ENCODE measurements around the gene TTC34. TPM values are rescaled to one million over a fixed set of nuclear protein-coding genes. Genes with fewer than 3 reads are reported as not detected.
"Not testable (repeated sequence)": the region's sequence is repeated elsewhere in the genome, so short reads cannot be mapped to it uniquely, and the experiment has no call there.

The TTC34 gene
- total RNA-seq, 2 experiments from 2014 or later, result 1.5 to 1.6 TPM

DNA sequence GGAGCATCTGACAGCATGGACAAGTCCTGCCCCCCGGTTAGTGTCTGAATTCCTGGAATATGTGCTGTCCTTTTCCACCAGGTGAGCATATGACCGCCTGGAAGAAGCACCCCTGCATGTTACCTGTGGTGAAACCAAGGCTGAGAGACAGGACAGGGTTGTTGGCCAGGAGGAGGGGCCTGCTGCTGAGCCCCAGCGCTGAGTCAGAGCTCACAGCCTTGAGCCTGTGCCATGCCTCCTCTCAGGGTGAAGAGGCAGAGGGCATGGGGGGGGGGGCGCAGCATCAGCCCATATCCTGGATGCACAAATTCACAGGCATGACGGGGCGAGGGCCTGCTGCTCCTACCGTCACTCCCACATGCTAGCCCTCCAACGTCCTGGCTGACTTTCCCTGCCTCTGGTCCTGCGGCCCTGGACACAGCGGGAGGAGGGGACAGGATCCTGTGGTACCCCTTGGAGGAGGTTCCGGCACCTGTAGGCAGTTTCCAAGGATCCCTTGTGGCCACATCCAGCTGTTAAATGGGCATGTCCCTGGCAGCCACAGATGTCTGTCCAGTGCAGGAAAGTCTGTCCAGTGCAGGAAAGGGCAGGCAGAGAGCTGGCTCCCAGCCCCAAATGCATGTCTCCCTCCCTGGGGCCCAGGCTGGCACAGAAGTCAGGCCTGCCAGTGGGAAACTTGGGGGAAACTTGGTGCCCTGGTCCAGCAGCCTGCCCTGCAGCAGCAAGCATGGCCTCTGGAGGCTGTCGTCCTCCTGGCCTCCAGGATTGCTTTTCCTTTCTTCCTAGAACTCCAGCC lies 23.9 kb downstream of the TTC34 start:
- Mint-ChIP-seq H3K9me3 (peaks cover 17% of the 10 kb centered on the region), H3K36me3 (ENCODE audit: low read depth) (no peaks in the 10 kb centered on the region), H3K4me3 (no peak overlapping the region), H3K4me1 (no peaks in the 10 kb centered on the region), H3K27me3 (peaks cover 12% of the 10 kb centered on the region), H3K27ac (no peak overlapping the region)
- POLR2A ChIA-PET, result no interaction called here
- DNase-seq, result no peak
- CTCF ChIA-PET, result no interaction called here

- POLR2A ChIA-PET; CTCF ChIA-PET; H3K36me3 Mint-ChIP-seq (ENCODE audit: low read depth); H3K4me1 Mint-ChIP-seq; DNase-seq; H3K4me3 Mint-ChIP-seq; H3K9me3 Mint-ChIP-seq; H3K27ac Mint-ChIP-seq; H3K27me3 Mint-ChIP-seq: not testable (repeated sequence)
These were observed 26.2 kb downstream of the TTC34 start for GRCh38 chr1:2775333-2775732.

- H3K36me3 Mint-ChIP-seq (ENCODE audit: low read depth); H3K27me3 Mint-ChIP-seq; H3K9me3 Mint-ChIP-seq; POLR2A ChIA-PET; H3K4me1 Mint-ChIP-seq; DNase-seq; CTCF ChIA-PET; H3K4me3 Mint-ChIP-seq; H3K27ac Mint-ChIP-seq: not testable (repeated sequence)
These were observed 33.4 kb downstream of the TTC34 start for GRCh38 chr1:2768052-2768451.

GRCh38 chr1:2759433-2759832 lies 42.1 kb downstream of the TTC34 start:
- H3K4me3 Mint-ChIP-seq; H3K4me1 Mint-ChIP-seq; H3K27me3 Mint-ChIP-seq; CTCF ChIA-PET; H3K9me3 Mint-ChIP-seq; DNase-seq; H3K36me3 Mint-ChIP-seq (ENCODE audit: low read depth); H3K27ac Mint-ChIP-seq; POLR2A ChIA-PET: not testable (repeated sequence)

- CTCF ChIA-PET, H3K27ac Mint-ChIP-seq, DNase-seq: not testable (repeated sequence)
These were observed 44.0 kb downstream of the TTC34 start for GRCh38 chr1:2757519-2757918.

GRCh38 chr1:2755426-2755825 lies 46.1 kb downstream of the TTC34 start:
- H3K9me3 Mint-ChIP-seq, H3K4me3 Mint-ChIP-seq: not testable (repeated sequence)

More at GRCh38 chr1:2757519-2757918, 44.0 kb downstream of the TTC34 start:
- H3K9me3 Mint-ChIP-seq; H3K27me3 Mint-ChIP-seq; H3K4me3 Mint-ChIP-seq; H3K4me1 Mint-ChIP-seq; H3K36me3 Mint-ChIP-seq (ENCODE audit: low read depth); POLR2A ChIA-PET: not testable (repeated sequence)

DNA sequence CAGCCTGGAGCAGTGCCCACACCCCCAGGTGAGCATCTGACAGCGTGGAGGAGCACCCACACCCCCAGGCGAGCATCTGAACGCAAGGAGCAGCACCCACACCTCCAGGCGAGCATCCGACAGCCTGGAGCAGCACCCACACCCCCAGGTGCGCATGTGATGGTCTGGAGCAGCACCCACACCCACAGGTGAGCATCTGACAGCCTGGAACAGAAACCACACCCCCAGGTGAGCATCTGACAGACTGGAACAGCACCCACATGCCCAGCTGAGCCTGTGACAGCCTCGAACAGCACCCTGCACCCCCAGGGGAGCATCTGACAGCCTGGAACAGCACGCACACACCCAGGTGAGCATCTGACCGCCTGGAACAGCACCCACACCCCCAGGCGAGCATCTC lies 46.9 kb downstream of the TTC34 start:
- H3K36me3 Mint-ChIP-seq (ENCODE audit: low read depth), result not testable (repeated sequence)

More at GRCh38 chr1:2755426-2755825, 46.1 kb downstream of the TTC34 start:
- H3K4me1 Mint-ChIP-seq; DNase-seq; H3K27ac Mint-ChIP-seq; POLR2A ChIA-PET; CTCF ChIA-PET; H3K27me3 Mint-ChIP-seq; H3K36me3 Mint-ChIP-seq (ENCODE audit: low read depth): not testable (repeated sequence)

GRCh38 chr1:2752503-2752902 lies 49.0 kb downstream of the TTC34 start:
- H3K27ac Mint-ChIP-seq; POLR2A ChIA-PET; H3K4me1 Mint-ChIP-seq; CTCF ChIA-PET; DNase-seq; H3K27me3 Mint-ChIP-seq; H3K4me3 Mint-ChIP-seq; H3K36me3 Mint-ChIP-seq (ENCODE audit: low read depth); H3K9me3 Mint-ChIP-seq: not testable (repeated sequence)

More for the DNA sequence above, 46.9 kb downstream of the TTC34 start:
- H3K9me3 Mint-ChIP-seq, CTCF ChIA-PET, POLR2A ChIA-PET, H3K27me3 Mint-ChIP-seq, H3K27ac Mint-ChIP-seq, DNase-seq, H3K4me3 Mint-ChIP-seq, H3K4me1 Mint-ChIP-seq: not testable (repeated sequence)

DNA sequence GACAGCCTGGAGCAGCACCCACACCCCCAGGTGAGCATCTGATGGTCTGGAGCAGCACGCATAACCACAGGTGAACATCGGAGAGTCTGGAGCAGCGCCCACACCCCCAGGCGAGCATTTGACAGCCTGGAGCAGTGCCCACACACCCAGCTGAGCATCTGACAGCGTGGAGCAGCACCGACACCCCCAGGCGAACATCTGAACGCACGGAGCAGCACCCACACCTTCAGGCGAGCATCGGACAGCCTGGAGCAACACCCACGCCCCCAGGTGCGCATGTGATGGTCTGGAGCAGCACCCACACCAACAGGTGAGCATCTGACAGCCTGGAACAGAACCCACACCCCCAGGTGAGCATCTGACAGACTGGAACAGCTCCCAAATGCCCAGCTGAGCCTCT lies 49.6 kb downstream of the TTC34 start:
- H3K27ac Mint-ChIP-seq; H3K4me1 Mint-ChIP-seq; DNase-seq; H3K9me3 Mint-ChIP-seq; POLR2A ChIA-PET; H3K27me3 Mint-ChIP-seq; H3K36me3 Mint-ChIP-seq (ENCODE audit: low read depth); H3K4me3 Mint-ChIP-seq; CTCF ChIA-PET: not testable (repeated sequence)

DNA sequence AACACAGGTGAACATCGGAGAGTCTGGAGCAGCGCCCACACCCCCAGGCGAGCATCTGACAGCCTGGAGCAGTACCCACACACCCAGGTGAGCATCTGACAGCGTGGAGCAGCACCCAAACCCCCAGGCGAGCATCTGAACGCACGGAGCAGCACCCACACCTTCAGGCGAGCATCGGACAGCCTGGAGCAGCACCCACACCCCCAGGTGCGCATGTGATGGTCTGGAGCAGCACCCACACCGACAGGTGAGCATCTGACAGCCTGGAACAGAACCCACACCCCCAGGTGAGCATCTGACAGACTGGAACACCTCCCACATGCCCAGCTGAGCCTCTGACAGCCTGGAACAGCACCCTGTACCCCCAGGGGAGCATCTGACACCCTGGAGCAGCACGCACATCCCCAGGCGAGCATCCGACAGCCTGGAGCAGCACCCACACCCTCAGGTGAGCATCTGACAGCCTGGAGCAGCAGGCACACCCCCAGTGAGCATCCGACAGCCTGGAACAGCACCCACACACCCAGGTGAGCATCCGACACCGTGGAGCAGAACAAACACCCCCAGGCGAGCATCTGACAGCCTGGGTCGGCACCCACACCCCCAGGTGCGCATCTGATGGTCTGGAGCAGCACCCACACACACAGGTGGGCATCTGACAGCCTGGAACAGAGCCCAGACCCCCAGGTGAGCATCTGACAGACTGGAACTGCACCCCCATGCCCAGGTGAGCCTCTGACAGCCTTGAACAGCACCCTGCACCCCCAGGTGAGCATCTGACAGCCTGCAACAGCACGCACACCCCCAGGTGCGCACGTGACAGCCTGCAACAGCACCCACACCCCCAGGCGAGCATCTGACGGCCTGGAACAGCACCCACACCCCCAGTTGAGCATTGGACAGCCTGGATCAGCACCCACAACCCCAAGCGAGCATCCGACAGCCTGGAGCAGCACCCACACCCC lies 50.4 kb downstream of the TTC34 start:
- H3K4me3 Mint-ChIP-seq; H3K9me3 Mint-ChIP-seq; POLR2A ChIA-PET; H3K36me3 Mint-ChIP-seq (ENCODE audit: low read depth); H3K4me1 Mint-ChIP-seq; H3K27me3 Mint-ChIP-seq; CTCF ChIA-PET; DNase-seq; H3K27ac Mint-ChIP-seq: not testable (repeated sequence)

DNA sequence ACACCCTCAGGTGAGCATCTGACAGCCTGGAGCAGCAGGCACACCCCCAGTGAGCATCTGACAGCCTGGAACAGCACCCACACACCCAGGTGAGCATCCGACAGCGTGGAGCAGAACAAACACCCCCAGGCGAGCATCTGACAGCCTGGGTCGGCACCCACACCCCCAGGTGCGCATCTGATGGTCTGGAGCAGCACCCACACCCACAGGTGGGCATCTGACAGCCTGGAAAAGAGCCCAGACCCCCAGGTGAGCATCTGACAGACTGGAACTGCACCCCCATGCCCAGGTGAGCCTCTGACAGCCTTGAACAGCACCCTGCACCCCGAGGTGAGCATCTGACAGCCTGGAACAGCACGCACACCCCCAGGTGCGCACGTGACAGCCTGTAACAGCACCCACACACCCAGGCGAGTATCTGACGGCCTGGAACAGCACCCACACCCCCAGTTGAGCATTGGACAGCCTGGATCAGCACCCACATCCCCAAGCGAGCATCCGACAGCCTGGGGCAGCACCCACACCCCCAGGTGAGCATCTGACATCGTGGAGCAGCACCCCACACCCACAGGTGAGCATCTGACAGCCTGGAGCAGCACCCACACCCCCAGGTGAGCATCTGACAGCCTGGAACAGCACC lies 51.3 kb downstream of the TTC34 start:
- H3K4me1 Mint-ChIP-seq; CTCF ChIA-PET; H3K27me3 Mint-ChIP-seq; H3K9me3 Mint-ChIP-seq; DNase-seq; H3K36me3 Mint-ChIP-seq (ENCODE audit: low read depth); H3K27ac Mint-ChIP-seq; POLR2A ChIA-PET; H3K4me3 Mint-ChIP-seq: not testable (repeated sequence)

DNA sequence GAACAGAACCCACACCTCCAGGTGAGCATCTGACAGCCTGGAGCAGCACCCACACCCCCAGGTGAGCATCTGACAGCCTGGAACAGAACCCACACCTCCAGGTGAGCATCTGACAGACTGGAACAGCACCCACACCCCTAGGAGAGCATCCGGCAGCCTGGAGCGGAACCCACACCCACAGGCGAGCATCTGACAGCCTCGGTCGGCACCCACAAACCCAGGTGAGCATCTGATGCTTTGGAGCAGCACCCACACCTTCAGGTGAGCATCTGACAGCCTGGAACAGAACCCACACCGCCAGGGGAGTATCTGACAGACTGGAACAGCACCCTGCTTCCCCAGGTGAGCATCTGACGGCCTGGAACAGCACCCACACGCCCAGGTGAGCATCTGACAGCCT lies 52.9 kb downstream of the TTC34 start:
- H3K27ac Mint-ChIP-seq; H3K4me3 Mint-ChIP-seq; CTCF ChIA-PET; H3K4me1 Mint-ChIP-seq; DNase-seq; H3K9me3 Mint-ChIP-seq; H3K36me3 Mint-ChIP-seq (ENCODE audit: low read depth); H3K27me3 Mint-ChIP-seq; POLR2A ChIA-PET: not testable (repeated sequence)

- H3K36me3 Mint-ChIP-seq (ENCODE audit: low read depth); POLR2A ChIA-PET: not testable (repeated sequence)
These were observed 106.7 kb downstream of the TTC34 start for GRCh38 chr1:2694796-2695195.

More at GRCh38 chr1:2694796-2695195, 106.7 kb downstream of the TTC34 start:
- CTCF ChIA-PET, H3K27me3 Mint-ChIP-seq, H3K27ac Mint-ChIP-seq, DNase-seq, H3K4me1 Mint-ChIP-seq, H3K9me3 Mint-ChIP-seq, H3K4me3 Mint-ChIP-seq: not testable (repeated sequence)

All from activated CD4-positive, alpha-beta memory T cell treated with anti-CD3 and anti-CD28 coated beads, Interleukin-2, amount 10 ng/mL, durations not matched to agents 7 days and 5 days (primary cell).